SK-N-MC (cell line): ENCODE data around the gene PHF23.
A peak's percentile ranks its signal among the peaks of the same experiment; 100 is the strongest.

Source experiments
- DNase-seq: peaks from one replicate; pipeline ENCODE4 v3.0.0-alpha.2; 2011; ENCODE audit warnings: low read depth, low spot score
- H3K27ac ChIP-seq: fragments of 200-600 bp; sonication (generic); 2 replicates; pipeline ENCODE4 v1.5.1; 2016; ENCODE audit warnings: mixed run types
- H3K36me3 ChIP-seq: fragments of 200-600 bp; sonication (generic); 2 replicates; pipeline ENCODE4 v1.6.1; 2017; ENCODE audit warnings: antibody characterized with exemption, low read length, mixed read lengths; ENCODE audit not compliant: insufficient read depth
- H3K4me3 ChIP-seq: fragments of 200-600 bp; sonication (generic); 2 replicates; pipeline ENCODE4 v1.5.1; 2016
- H3K9ac ChIP-seq: fragments of 200-600 bp; sonication (generic); 2 replicates; pipeline ENCODE4 v1.8.0; 2017; ENCODE audit warnings: mixed run types, mixed read lengths; ENCODE audit not compliant: insufficient read length
- H3K9me3 ChIP-seq: fragments of 200-600 bp; sonication (generic); 2 replicates; pipeline ENCODE4 v1.6.1; 2017; ENCODE audit warnings: low read depth, mild to moderate bottlenecking, antibody characterized with exemption, low read length, moderate library complexity, mixed read lengths
- EZH2 ChIP-seq: fragments of 200-600 bp; sonication (generic); IDR thresholded peaks from one replicate; pipeline ENCODE4 v1.6.1; 2017; ENCODE audit warnings: antibody characterized with exemption
- FOXP2 ChIP-seq: optimal IDR thresholded peaks from 2 replicates; pipeline ENCODE3; 2011; ENCODE audit warnings: mild to moderate bottlenecking, moderate library complexity; ENCODE audit not compliant: insufficient read depth; ENCODE audit errors: extremely low read length, control extremely low read depth
- POLR2AphosphoS5 ChIP-seq: IDR thresholded peaks from 2 replicates; pipeline ENCODE4 v1.6.1; 2012; ENCODE audit warnings: mild to moderate bottlenecking, low read depth, low read length, borderline replicate concordance

Gene PHF23

DNA sequence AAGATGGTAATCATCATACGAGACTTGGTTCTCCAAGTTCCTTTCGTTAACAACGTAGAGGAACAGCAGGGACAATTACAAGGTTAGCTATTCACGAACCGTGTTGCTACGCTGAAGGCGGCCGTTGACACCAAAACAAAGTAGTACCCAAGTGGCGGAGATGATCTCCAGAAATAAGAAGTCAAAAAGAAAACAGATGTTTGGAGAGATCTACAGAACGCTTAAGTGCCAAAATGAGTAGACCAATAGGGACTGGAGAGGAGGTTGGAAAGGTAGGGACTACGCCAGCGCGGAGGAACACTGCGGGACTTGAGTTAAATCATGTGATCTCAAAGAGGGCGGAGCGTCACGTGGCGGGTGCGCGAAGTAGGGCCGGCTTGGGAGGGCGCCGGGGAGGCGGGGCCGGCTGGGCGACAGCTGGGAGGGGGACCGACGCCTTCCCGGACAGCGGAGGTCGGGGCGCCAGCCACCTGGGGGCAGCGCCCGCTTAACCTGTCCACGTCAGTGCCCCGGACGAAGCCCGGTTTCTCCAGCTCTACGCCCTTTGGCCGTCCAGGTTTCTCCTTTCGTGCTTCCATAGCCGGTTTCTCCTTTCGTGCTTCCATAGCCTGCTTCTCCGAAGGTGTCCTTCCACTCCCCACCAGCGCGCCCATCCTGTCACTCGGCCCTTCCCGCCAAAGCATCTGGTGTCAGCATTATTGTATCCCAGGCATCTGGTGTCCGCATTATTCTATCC is 3.6 kb upstream of the PHF23 start:
- DNase-seq: peak; percentile 82
- no peak for TF ChIP-seq EZH2
- TF ChIP-seq POLR2AphosphoS5: peak; percentile 80
- no peak for TF ChIP-seq FOXP2
- Histone ChIP-seq H3K36me3 (peaks cover 41% of the 10 kb centered on the region), H3K9me3 (no peaks in the 10 kb centered on the region), H3K4me3 (peak overlapping the region; percentile 83), H3K27ac (peak overlapping the region; percentile 96), H3K9ac (peak overlapping the region; percentile 96)

DNA sequence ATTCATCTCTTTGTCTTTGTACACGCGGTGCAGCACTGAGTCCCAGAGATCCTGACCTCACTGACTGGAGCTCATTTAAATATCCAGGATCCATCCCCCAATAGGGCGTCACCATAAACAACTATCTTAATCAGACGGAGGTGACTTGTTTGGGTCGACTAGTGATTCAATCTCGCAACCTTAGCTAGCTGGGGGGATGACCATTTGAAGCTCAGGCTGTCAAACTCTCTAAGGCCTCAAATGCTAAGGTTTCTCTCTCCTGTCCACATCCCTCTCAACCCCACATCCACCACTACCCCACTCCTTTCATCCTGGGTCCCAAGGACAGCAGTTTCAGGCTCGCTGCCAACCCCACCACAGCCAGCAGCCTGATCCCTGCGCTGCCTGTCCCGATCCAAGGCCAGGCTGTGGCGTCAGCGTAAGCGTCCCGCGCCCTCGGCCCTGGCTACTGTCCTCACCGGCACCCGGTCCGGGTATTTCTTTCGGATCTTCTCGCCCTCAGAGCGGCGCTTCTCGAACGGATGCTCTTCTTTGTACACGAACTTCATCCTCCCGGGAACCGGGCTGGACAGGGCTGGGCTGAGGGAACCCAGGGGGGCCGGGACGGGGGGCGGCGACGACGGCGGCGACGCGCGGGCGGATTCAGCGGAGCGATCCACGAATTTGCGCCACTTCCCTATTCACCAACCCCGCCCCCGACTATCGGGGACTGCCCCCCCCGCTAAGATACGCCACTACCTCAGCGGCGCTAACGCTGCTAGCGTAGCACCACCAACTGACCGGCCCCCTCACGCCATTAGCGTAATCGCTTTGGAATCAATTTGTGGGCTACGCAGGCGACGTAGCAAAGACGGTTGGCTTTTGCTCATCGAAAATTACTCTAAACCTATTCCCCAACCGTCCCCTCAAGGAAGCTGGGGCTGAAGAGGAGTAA is 2.8 kb upstream of the PHF23 start, which contains the start of gene GABARAP:
Gene GABARAP, minus strand, starts transcription at position 667 of the 934 bp plus-strand sequence. Its CDS starts 119 bp downstream, at position 548.
- Histone ChIP-seq H3K9me3 (no peaks in the 10 kb centered on the region), H3K4me3 (peak within 1 kb of the TSS; percentile 83), H3K27ac (peak within 1 kb of the TSS; percentile 96), H3K36me3 (peaks cover 44% of the 10 kb centered on the region), H3K9ac (peak within 1 kb of the TSS; percentile 96)
- no peak for TF ChIP-seq FOXP2
- no peak for DNase-seq

DNA sequence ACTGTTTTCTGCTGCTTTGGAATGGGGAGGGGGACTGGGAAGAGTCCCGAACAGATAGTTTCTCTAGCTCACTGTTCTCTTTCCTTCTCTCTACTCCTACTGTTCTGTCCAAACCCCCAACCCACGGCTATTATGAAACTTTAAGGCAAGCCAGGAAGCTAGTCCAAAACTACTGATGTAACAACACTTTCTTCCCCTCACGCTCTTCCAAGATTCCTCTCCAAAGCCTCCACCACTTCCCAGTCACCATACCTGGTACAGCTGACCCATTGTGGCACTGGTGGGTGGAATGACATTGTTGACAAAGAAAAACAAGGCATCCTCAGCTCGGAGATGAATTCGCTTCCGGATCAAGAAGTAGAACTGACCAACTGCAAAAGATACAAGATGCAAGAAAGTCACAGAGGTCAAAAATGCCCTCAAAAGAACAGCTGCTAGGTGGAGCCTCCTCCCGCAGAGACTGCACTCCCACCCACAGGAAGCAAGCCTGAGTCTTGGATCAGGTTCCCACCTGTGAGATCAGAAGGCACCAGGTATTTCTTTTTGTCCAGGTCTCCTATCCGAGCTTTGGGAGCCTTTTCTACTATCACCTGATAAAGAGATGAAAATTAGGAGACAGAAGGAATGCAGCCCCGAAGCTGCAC is 2.0 kb upstream of the PHF23 start:
- Histone ChIP-seq H3K4me3 (peak overlapping the region; percentile 83), H3K9me3 (no peaks in the 10 kb centered on the region), H3K27ac (peak overlapping the region; percentile 44; the same call in 1 of the 2 replicates), H3K9ac (peak overlapping the region; percentile 96), H3K36me3 (peaks cover 44% of the 10 kb centered on the region)
- no peak for TF ChIP-seq FOXP2
- no peak for TF ChIP-seq EZH2
- TF ChIP-seq POLR2AphosphoS5: no peak
- no peak for DNase-seq

DNA sequence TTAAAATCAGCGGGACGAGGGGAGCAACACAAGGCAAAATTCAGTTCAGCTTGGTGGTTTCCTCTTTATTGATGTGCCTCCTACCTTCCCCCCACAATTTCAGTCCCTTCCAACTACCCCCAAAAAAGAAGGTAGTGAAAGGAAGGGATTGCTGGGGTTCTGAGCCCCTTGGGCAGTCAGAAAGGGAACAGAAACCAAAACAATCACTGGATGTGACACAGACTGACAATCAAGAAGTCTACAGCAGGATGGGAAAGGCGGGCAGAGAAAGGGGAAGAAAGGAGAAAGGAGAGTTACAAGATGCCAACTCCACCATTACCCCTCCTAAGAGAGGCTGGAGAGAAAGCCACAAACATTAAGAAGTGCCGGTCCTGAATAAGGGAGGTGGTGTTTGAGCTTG is 1.1 kb upstream of the PHF23 start:
- Histone ChIP-seq H3K36me3 (peaks cover 46% of the 10 kb centered on the region), H3K4me3 (peak overlapping the region; percentile 83), H3K27ac (peak overlapping the region; percentile 71), H3K9me3 (no peaks in the 10 kb centered on the region), H3K9ac (peak overlapping the region; percentile 75)
- TF ChIP-seq EZH2: no peak
- DNase-seq: no peak

DNA sequence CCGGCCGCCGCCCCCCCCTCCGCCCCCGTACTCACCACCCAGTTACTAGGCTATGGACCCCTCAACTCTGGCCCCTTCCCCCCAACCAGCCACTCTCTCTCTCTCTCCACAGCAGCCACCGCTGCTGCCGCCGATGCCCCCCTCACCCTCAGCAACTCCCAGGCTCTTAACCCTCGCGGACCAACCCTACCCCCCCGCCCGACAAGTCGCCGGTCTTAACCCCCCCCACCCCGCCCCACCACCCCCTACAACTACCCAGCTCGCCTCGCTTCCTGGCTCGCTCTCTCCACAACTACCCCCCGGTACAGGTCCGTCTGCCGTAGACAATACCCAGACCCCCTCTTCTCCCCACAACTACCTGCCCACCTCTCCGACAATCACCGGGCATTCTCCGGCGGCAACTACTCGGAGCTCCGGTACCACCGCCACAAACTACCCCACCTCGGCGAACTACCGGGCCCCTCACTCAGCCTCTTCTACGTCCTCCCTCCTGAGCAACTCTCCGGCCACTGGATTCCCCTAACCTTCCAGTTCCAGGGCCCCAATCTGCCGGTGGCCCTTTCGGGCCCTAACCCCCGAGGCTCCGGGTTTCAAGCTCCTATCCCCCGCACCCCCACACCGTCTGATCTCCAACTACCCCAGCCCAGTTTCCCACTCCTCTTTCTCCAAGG is 702 bp downstream of the PHF23 start:
- Histone ChIP-seq H3K4me3 (peak overlapping the region; percentile 95), H3K9ac (peak overlapping the region; percentile 95), H3K27ac (peak overlapping the region; percentile 95), H3K36me3 (peaks cover 42% of the 10 kb centered on the region), H3K9me3 (no peaks in the 10 kb centered on the region)
- TF ChIP-seq FOXP2: no peak
- no peak for TF ChIP-seq EZH2
- TF ChIP-seq POLR2AphosphoS5: no peak
- DNase-seq: no peak

DNA sequence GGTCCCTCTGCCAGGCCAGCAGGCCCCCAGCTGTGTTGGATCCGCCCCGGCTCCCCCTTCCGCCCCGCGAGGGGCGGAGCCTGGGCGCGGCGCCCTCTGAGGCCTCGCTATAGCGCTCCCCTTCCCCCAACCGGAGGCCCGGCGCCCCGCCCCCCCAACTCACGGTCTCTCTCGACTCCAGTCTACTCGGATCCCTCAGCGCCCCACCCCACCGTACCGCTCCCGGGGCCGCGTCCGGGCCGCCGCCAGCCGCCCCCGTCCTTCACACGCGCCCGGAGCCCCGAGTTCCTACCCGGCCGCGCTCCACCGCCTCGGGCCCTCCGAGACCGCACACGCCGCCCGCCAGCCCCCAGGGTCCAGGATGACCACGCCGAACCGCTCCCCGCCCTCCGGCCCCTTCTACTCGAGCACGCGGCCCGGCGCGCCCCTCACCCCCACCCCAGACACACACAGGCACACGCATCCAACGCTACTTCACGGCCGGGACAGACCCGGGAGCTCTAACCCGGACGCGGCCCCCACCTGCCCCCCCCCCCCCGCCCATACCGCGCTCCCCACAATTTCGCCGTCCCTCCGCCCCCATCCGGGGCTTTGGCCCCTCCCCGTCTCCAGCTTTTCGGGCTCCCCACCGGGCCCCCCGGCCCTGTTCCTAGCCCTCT is 1.4 kb downstream of the PHF23 start:
- H3K9me3 ChIP-seq: no peaks in the 10 kb centered on the region
- TF ChIP-seq POLR2AphosphoS5 (peak; percentile 46; the same call in 1 of the 2 replicates), EZH2 (no peak)
- peak overlapping the region; percentile 95 for H3K4me3 ChIP-seq
- peak overlapping the region; percentile 95 for H3K27ac ChIP-seq
- H3K36me3 ChIP-seq: peaks cover 42% of the 10 kb centered on the region
- H3K9ac ChIP-seq: peak overlapping the region; percentile 95
- DNase-seq: no peak

DNA sequence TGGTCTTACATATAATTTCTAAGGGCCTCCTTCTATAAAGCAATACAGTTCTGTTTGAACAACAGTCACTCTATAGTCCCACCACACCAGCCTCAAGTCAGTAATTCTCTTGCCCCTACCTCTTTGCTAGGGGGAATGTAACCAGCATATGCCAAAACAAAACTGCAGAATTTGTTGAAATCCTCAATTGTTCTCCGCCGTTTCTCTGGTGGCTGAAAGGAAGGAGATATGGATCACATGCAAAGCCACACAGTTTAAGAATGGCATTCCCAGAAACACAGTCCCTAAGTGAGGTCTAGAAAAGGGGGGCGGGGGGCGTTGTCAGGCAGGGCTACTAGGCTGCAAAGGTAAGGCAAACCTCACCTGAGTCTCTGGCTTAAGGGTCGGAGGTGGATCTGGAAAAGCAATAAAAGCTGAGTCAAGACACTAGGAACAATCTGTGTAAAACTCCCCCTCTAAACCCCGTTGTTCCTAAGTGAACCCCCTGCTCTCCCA is 1.9 kb downstream of the PHF23 start:
- no peak for TF ChIP-seq EZH2
- TF ChIP-seq POLR2AphosphoS5: no peak
- TF ChIP-seq FOXP2: no peak
- peak overlapping the region; percentile 95 for H3K27ac ChIP-seq
- H3K4me3 ChIP-seq: peak overlapping the region; percentile 95
- H3K36me3 ChIP-seq: peaks cover 42% of the 10 kb centered on the region
- H3K9me3 ChIP-seq: no peaks in the 10 kb centered on the region
- H3K9ac ChIP-seq: peak overlapping the region; percentile 95
- no peak for DNase-seq
